OCI-LY1 (cell line): Measurements from ENCODE around the gene TTBK1.

Experiments
- H2AFZ ChIP-seq: fragments of 200-600 bp; sonication (generic), shearing (Covaris generic); 2 replicates; pipeline ENCODE4 v1.6.0; 2014; ENCODE audit warnings: antibody characterized with exemption, mild to moderate bottlenecking, low read length
- H3F3A ChIP-seq: fragments of 200-600 bp; sonication (generic), shearing (Covaris generic); 2 replicates; pipeline ENCODE4 v1.6.0; 2014; ENCODE audit warnings: mild to moderate bottlenecking, antibody characterized with exemption, low read length, moderate library complexity; ENCODE audit not compliant: insufficient read depth
- H3K27ac ChIP-seq: fragments of 200-600 bp; sonication (generic); 2 replicates; pipeline ENCODE4 v1.5.1; 2014; ENCODE audit warnings: low read length, mixed run types, mild to moderate bottlenecking, low read depth; ENCODE audit not compliant: poor library complexity, severe bottlenecking
- H3K27me3 ChIP-seq: fragments of 200-600 bp; sonication (generic); 2 replicates; pipeline ENCODE4 v1.6.0; 2014; ENCODE audit warnings: antibody characterized with exemption, mild to moderate bottlenecking, low read length, moderate library complexity; ENCODE audit not compliant: insufficient read depth
- H3K36me3 ChIP-seq: fragments of 200-600 bp; sonication (generic); 2 replicates; pipeline ENCODE4 v1.6.1; 2014; ENCODE audit warnings: mild to moderate bottlenecking, antibody characterized with exemption, low read length, moderate library complexity, mixed read lengths; ENCODE audit not compliant: insufficient read depth
- H3K4me1 ChIP-seq: fragments of 200-600 bp; sonication (generic); 2 replicates; pipeline ENCODE4 v1.5.1; 2014; ENCODE audit warnings: mild to moderate bottlenecking, low read length, moderate library complexity; ENCODE audit not compliant: insufficient read depth, severe bottlenecking
- H3K4me2 ChIP-seq: fragments of 200-600 bp; sonication (generic), shearing (Covaris generic); 2 replicates; pipeline ENCODE4 v1.6.1; 2014; ENCODE audit warnings: low read length
- H3K4me3 ChIP-seq: fragments of 200-600 bp; sonication (generic); 2 replicates; pipeline ENCODE4 v1.5.1; 2014; ENCODE audit warnings: low read length, low read depth, mild to moderate bottlenecking, mixed read lengths; ENCODE audit not compliant: poor library complexity, severe bottlenecking
- H3K79me2 ChIP-seq: fragments of 200-600 bp; shearing (Covaris generic); 2 replicates; pipeline ENCODE4 v1.6.1; 2016; ENCODE audit warnings: mixed run types, low read length, mixed read lengths; ENCODE audit not compliant: insufficient read depth
- H3K9ac ChIP-seq: fragments of 200-600 bp; sonication (generic), shearing (Covaris generic); 2 replicates; pipeline ENCODE4 v1.6.1; 2014; ENCODE audit warnings: mild to moderate bottlenecking, low read length, mixed read lengths
- H3K9me2 ChIP-seq: fragments of 200-600 bp; sonication (generic), shearing (Covaris generic); 2 replicates; pipeline ENCODE4 v1.6.1; 2014; ENCODE audit warnings: low read depth, mild to moderate bottlenecking, low read length, mixed read lengths
- H3K9me3 ChIP-seq: fragments of 200-600 bp; shearing (Covaris generic); 2 replicates; pipeline ENCODE4 v1.6.1; 2014; ENCODE audit warnings: low read length, mixed read lengths
- H4K20me1 ChIP-seq: fragments of 200-600 bp; sonication (generic), shearing (Covaris generic); 2 replicates; pipeline ENCODE4 v1.6.0; 2016; ENCODE audit warnings: mild to moderate bottlenecking, low read length; ENCODE audit not compliant: insufficient read depth
- CTCF ChIP-seq: fragments of 200-600 bp; sonication (generic), shearing (Covaris generic); IDR thresholded peaks from 2 replicates; pipeline ENCODE4 v1.5.1; 2017; ENCODE audit warnings: mild to moderate bottlenecking, antibody characterized with exemption, low read length, moderate library complexity, mixed read lengths
- EZH2 ChIP-seq: fragments of 200-600 bp; sonication (generic), shearing (Covaris generic); IDR thresholded peaks from 2 replicates; pipeline ENCODE4 v1.8.0; 2017; ENCODE audit warnings: borderline replicate concordance, mixed run types, mild to moderate bottlenecking, antibody characterized with exemption, low read length, moderate library complexity, mixed read lengths

The TTBK1 gene

GRCh38 chr6:43258180-43258579, 14.9 kb downstream of the TTBK1 start:
- H3K4me3 ChIP-seq = no peak overlapping the region
- no peak for TF ChIP-seq CTCF
- no peak for TF ChIP-seq EZH2
- H3K36me3 ChIP-seq = no peaks in the 10 kb centered on the region
- no peaks in the 10 kb centered on the region for H3K79me2 ChIP-seq
- H4K20me1 ChIP-seq = no peaks in the 10 kb centered on the region
- H2AFZ ChIP-seq = no peak overlapping the region
- H3K9ac ChIP-seq = no peak overlapping the region
- H3F3A ChIP-seq = no peaks in the 10 kb centered on the region
- H3K9me3 ChIP-seq = no peaks in the 10 kb centered on the region
- no peaks in the 10 kb centered on the region for H3K4me1 ChIP-seq
- H3K4me2 ChIP-seq = no peak overlapping the region
- no peak overlapping the region for H3K27ac ChIP-seq
- no peaks in the 10 kb centered on the region for H3K9me2 ChIP-seq
- H3K27me3 ChIP-seq = no peaks in the 10 kb centered on the region; the same call in 1 of the 2 replicates

- H4K20me1 ChIP-seq = no peaks in the 10 kb centered on the region
- H3F3A ChIP-seq = no peaks in the 10 kb centered on the region
- no peaks in the 10 kb centered on the region for H3K9me3 ChIP-seq
- no peak overlapping the region for H3K4me2 ChIP-seq
- H3K9ac ChIP-seq = no peak overlapping the region
- no peaks in the 10 kb centered on the region for H3K79me2 ChIP-seq
- no peaks in the 10 kb centered on the region for H3K4me1 ChIP-seq
- no peaks in the 10 kb centered on the region for H3K36me3 ChIP-seq
- H3K27me3 ChIP-seq = no peaks in the 10 kb centered on the region; the same call in 1 of the 2 replicates
- H3K9me2 ChIP-seq = no peaks in the 10 kb centered on the region
- no peak overlapping the region for H2AFZ ChIP-seq
- H3K4me3 ChIP-seq = no peak overlapping the region
- H3K27ac ChIP-seq = no peak overlapping the region
- TF ChIP-seq CTCF (no peak), EZH2 (no peak)
Observed at GRCh38 chr6:43258807-43259686, 15.8 kb downstream of the TTBK1 start.

GRCh38 chr6:43260791-43261190, 17.5 kb downstream of the TTBK1 start:
- Histone ChIP-seq H3K27ac (no peak overlapping the region), H3K4me3 (no peak overlapping the region), H2AFZ (no peak overlapping the region), H3K9me2 (no peaks in the 10 kb centered on the region), H3F3A (no peaks in the 10 kb centered on the region), H3K27me3 (no peaks in the 10 kb centered on the region; the same call in 1 of the 2 replicates), H3K4me2 (no peak overlapping the region), H3K9me3 (no peaks in the 10 kb centered on the region), H4K20me1 (no peaks in the 10 kb centered on the region), H3K79me2 (no peaks in the 10 kb centered on the region), H3K4me1 (no peaks in the 10 kb centered on the region), H3K36me3 (no peaks in the 10 kb centered on the region), H3K9ac (no peak overlapping the region)
- TF ChIP-seq CTCF (no peak), EZH2 (no peak)
